HEK293 (cell line): Measurements from ENCODE around the gene DZIP1L.

Source experiments
- CTCF ChIA-PET: fragments of 350-600 bp; formaldehyde crosslinking; extraction: SDS; loops from one replicate; lab custom pipeline; 2021; ENCODE audit warnings: antibody characterized with exemption; lab: Yijun Ruan, JAX
- POLR2A ChIA-PET: fragments of 300-600 bp; formaldehyde crosslinking; extraction: SDS; loops from one replicate; lab custom pipeline; 2020; ENCODE audit warnings: antibody characterized with exemption, inconsistent platforms; lab: Yijun Ruan, JAX
- H3K27ac ChIP-seq: fragments of 200-500 bp; sonication (Bioruptor generic); 2 replicates; pipeline ENCODE4 v1.5.1; 2014; ENCODE audit warnings: low read depth, low read length, control low read depth, inconsistent platforms; ENCODE audit errors: extremely low read depth
- H3K36me3 ChIP-seq, 2 experiments: fragments of 200-500 bp in 1 of 2; sonication (Bioruptor generic) in 1 of 2; 1 replicate in 1 of 2; 2 replicates in 1 of 2; pipeline ENCODE4 v1.5.1; 2014 to 2017; ENCODE audit warnings: inconsistent platforms in 2 of 2, low read length in 2 of 2; ENCODE audit not compliant: control insufficient read depth in 2 of 2, insufficient read depth in 1 of 2
- H3K4me1 ChIP-seq: fragments of 200-500 bp; sonication (Bioruptor generic); 2 replicates; pipeline ENCODE4 v1.5.1; 2014; ENCODE audit warnings: mild to moderate bottlenecking, low read length, inconsistent platforms; ENCODE audit not compliant: control insufficient read depth, insufficient read depth
- H3K4me3 ChIP-seq: 2 replicates; pipeline ENCODE4 v1.5.1; 2011; ENCODE audit warnings: low read depth, mild to moderate bottlenecking, control low read depth, low read length, moderate library complexity
- H3K9me3 ChIP-seq: fragments of 200-500 bp; sonication (Bioruptor generic); 2 replicates; pipeline ENCODE4 v1.5.1; 2014; ENCODE audit warnings: low read depth, low read length, inconsistent platforms; ENCODE audit not compliant: control insufficient read depth, insufficient read depth
- GLI2 ChIP-seq: fragments of 450-650 bp; formaldehyde crosslinking; IDR thresholded peaks from 2 replicates; pipeline ENCODE4; 2017; ENCODE audit warnings: missing biosample characterization, missing genetic modification characterization, low read depth, borderline replicate concordance
- HOXC10 ChIP-seq: sonication (generic); formaldehyde crosslinking; IDR thresholded peaks from 2 replicates; pipeline ENCODE4 v1.8.1; 2023; ENCODE audit warnings: mild to moderate bottlenecking, missing genetic modification reagents
- KLF10 ChIP-seq: fragments of 450-650 bp; IDR thresholded peaks from 2 replicates; pipeline ENCODE4 v1.5.1; 2018; ENCODE audit warnings: missing biosample characterization, mild to moderate bottlenecking, missing genetic modification characterization
- KLF8 ChIP-seq: fragments of 450-650 bp; formaldehyde crosslinking; IDR thresholded peaks from 2 replicates; pipeline ENCODE4 v1.5.1; 2016; ENCODE audit warnings: missing biosample characterization, missing genetic modification characterization
- REPIN1 ChIP-seq: fragments of 450-650 bp; formaldehyde crosslinking; IDR thresholded peaks from 2 replicates; pipeline ENCODE4 v1.5.1; 2017; ENCODE audit warnings: missing biosample characterization, missing genetic modification characterization, low read depth
- REST ChIP-seq: fragments of 450-650 bp; formaldehyde crosslinking; IDR thresholded peaks from 2 replicates; pipeline ENCODE4 v1.5.1; 2016; ENCODE audit warnings: missing biosample characterization, missing genetic modification characterization
- SP7 ChIP-seq: fragments of 450-650 bp; formaldehyde crosslinking; IDR thresholded peaks from 2 replicates; pipeline ENCODE4 v1.5.1; 2016; ENCODE audit warnings: missing biosample characterization, missing genetic modification characterization
- YY2 ChIP-seq: fragments of 450-650 bp; formaldehyde crosslinking; IDR thresholded peaks from 2 replicates; pipeline ENCODE4 v1.5.1; 2016; ENCODE audit warnings: missing biosample characterization, missing genetic modification characterization
- ZEB2 ChIP-seq: fragments of 450-650 bp; formaldehyde crosslinking; IDR thresholded peaks from 2 replicates; pipeline ENCODE4 v1.5.1; 2016; ENCODE audit warnings: missing biosample characterization, missing genetic modification characterization
- ZFHX2 ChIP-seq: fragments of 450-650 bp; formaldehyde crosslinking; conservative IDR thresholded peaks from 2 replicates; pipeline ENCODE4 v1.5.1; 2016; ENCODE audit warnings: missing biosample characterization, missing genetic modification characterization
- ZFP41 ChIP-seq: fragments of 450-650 bp; formaldehyde crosslinking; IDR thresholded peaks from 2 replicates; pipeline ENCODE4 v1.5.1; 2016; ENCODE audit warnings: missing biosample characterization, missing genetic modification characterization, borderline replicate concordance
- ZNF138 ChIP-seq: fragments of 450-650 bp; formaldehyde crosslinking; IDR thresholded peaks from 2 replicates; pipeline ENCODE4 v1.5.1; 2016; ENCODE audit warnings: missing biosample characterization, missing genetic modification characterization, borderline replicate concordance
- ZNF140 ChIP-seq: fragments of 450-650 bp; formaldehyde crosslinking; IDR thresholded peaks from 2 replicates; pipeline ENCODE4 v1.5.1; 2016; ENCODE audit warnings: missing biosample characterization, missing genetic modification characterization
- ZNF16 ChIP-seq: fragments of 450-650 bp; formaldehyde crosslinking; IDR thresholded peaks from 2 replicates; pipeline ENCODE4 v1.5.1; 2016; ENCODE audit warnings: low read depth, missing biosample characterization, missing genetic modification characterization
- ZNF2 ChIP-seq: fragments of 450-650 bp; formaldehyde crosslinking; IDR thresholded peaks from 2 replicates; pipeline ENCODE4 v1.5.1; 2016; ENCODE audit warnings: missing biosample characterization, missing genetic modification characterization
- ZNF311 ChIP-seq: fragments of 450-650 bp; formaldehyde crosslinking; IDR thresholded peaks from 2 replicates; pipeline ENCODE4 v1.5.1; 2017; ENCODE audit warnings: missing biosample characterization, missing genetic modification characterization, borderline replicate concordance
- ZNF350 ChIP-seq: fragments of 450-650 bp; formaldehyde crosslinking; IDR thresholded peaks from 2 replicates; pipeline ENCODE4 v1.5.0; 2017; ENCODE audit warnings: missing biosample characterization, mild to moderate bottlenecking, missing genetic modification characterization
- ZNF366 ChIP-seq: fragments of 450-650 bp; formaldehyde crosslinking; conservative IDR thresholded peaks from 2 replicates; pipeline ENCODE4 v1.5.1; 2016; ENCODE audit warnings: missing biosample characterization, missing genetic modification characterization
- ZNF416 ChIP-seq: fragments of 450-650 bp; formaldehyde crosslinking; IDR thresholded peaks from 2 replicates; pipeline ENCODE4 v1.5.1; 2016; ENCODE audit warnings: missing biosample characterization, missing genetic modification characterization
- ZNF426 ChIP-seq: fragments of 450-650 bp; formaldehyde crosslinking; IDR thresholded peaks from 2 replicates; pipeline ENCODE4 v1.5.1; 2017; ENCODE audit warnings: missing biosample characterization, missing genetic modification characterization, mild to moderate bottlenecking, inconsistent platforms, moderate library complexity
- ZNF514 ChIP-seq: fragments of 450-650 bp; formaldehyde crosslinking; IDR thresholded peaks from 2 replicates; pipeline ENCODE4 v1.5.1; 2016; ENCODE audit warnings: missing biosample characterization, missing genetic modification characterization
- ZNF639 ChIP-seq: fragments of 450-650 bp; formaldehyde crosslinking; IDR thresholded peaks from 2 replicates; pipeline ENCODE4 v1.5.1; 2016; ENCODE audit warnings: missing biosample characterization, missing genetic modification characterization
- ZNF776 ChIP-seq: fragments of 450-650 bp; formaldehyde crosslinking; IDR thresholded peaks from 2 replicates; pipeline ENCODE4 v1.5.0; 2017; ENCODE audit warnings: missing biosample characterization, missing genetic modification characterization, borderline replicate concordance
- ZXDB ChIP-seq: fragments of 450-650 bp; formaldehyde crosslinking; IDR thresholded peaks from 2 replicates; pipeline ENCODE4 v1.5.1; 2016; ENCODE audit warnings: missing biosample characterization, missing genetic modification characterization
- TF ChIP-seq, protein P1 (sequence below): fragments of 450-650 bp; formaldehyde crosslinking; IDR thresholded peaks from 2 replicates; pipeline ENCODE4 v1.5.1; 2016; ENCODE audit warnings: missing biosample characterization, missing genetic modification characterization
- TF ChIP-seq, protein P2 (sequence below): fragments of 450-650 bp; formaldehyde crosslinking; IDR thresholded peaks from 2 replicates; pipeline ENCODE4 v1.5.1; 2017; ENCODE audit warnings: missing biosample characterization, missing genetic modification characterization

The DZIP1L gene

DNA sequence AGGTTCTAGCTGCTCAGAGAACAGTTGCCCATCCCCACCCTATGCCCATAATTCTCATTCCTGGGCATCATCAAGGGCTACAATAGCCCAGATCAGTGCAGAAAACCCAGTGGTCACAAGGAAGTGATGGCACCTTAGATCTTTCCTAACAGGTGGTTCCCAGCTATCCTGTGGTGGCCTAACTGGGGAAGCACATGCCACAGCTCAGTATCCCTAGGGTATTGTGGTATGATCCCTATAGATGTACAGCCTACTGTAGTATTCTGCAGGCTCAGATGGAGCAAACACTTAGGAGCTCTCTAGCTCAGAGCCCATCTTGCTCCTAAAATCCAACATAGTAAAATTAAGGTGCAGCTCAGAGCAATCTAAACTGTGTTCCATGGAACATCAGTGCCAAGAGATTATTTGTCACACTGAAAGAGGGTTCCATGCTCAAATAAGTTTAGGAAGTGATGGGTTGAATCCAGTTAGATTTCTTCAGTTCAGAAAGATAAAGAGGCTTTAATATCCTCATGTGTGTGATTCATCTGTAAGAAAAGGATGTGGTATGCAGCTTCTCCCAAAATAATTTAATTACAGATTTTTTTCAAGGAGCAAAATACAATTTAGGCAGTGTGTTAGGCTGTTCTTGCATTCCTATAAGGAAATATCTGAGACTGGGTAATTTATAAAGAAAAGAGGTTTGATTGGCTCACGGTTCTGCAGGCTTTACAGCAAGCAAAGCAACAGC lies 12.4 kb upstream of the DZIP1L start:
- Histone ChIP-seq H3K36me3 (no peaks in the 10 kb centered on the region), H3K27ac (no peak overlapping the region), H3K4me1 (no peaks in the 10 kb centered on the region), H3K9me3 (no peaks in the 10 kb centered on the region), H3K4me3 (no peak overlapping the region)
- CTCF ChIA-PET, result interaction anchor here (0.7 kb wide), 1 partner anchor 75 kb away, joined by 3 read pairs; no protein-coding TSS in a partner anchor
- TF ChIP-seq ZNF16 (tag by site-specific recombination), result no peak
- POLR2A ChIA-PET, result no interaction called here

DNA sequence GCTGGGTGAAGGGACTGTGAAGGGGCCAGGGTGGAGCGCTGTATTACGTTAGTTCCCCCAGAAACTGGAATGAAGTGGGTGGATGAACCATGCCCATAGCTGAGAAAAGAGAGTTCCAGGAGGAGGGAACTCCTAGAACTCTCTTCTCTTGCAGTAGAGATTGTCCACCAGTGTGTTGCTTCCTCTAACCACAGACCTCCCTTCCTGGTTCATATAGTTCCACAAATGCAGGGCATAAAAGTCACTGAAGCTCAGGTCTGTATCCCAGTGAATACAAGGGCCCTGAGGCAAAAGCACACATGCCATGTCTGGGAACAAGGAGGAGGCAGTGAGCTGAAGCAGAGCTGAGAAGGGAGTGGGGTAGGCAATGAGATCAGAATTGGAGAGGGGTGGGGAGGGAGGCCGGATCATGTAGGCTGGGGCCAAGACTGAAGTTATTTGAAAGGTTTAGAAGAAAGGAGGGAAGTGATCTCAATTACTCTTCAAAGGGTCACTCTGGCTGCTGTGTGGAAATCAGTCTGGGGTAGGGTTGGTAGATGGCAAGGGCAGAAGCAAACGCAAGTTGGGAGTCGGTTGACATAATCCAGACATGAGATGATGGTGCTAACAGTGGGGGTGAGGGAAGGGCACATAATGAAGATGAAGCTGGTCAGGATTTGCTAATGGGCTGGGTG lies 10.3 kb upstream of the DZIP1L start:
- Histone ChIP-seq H3K4me3 (no peak overlapping the region), H3K27ac (no peak overlapping the region)
- CTCF ChIA-PET, result interaction anchor here (0.5 to 0.7 kb wide), 2 partner anchors 48 to 185 kb away, joined by 5 to 6 read pairs; no protein-coding TSS in a partner anchor

More for the DNA sequence above, 10.3 kb upstream of the DZIP1L start:
- no peaks in the 10 kb centered on the region for H3K9me3 ChIP-seq
- peak; percentile 30; the same call in 1 of the 2 replicates for TF ChIP-seq ZFHX2 (tag by site-specific recombination)
- TF ChIP-seq KLF10 (tag by site-specific recombination), result no peak
- TF ChIP-seq REST (tag by site-specific recombination), result no peak
- TF ChIP-seq ZEB2 (tag by site-specific recombination), result no peak
- no peak for TF ChIP-seq ZFP41 (tag by site-specific recombination)
- TF ChIP-seq ZNF2 (tag by site-specific recombination), result no peak
- TF ChIP-seq ZNF776 (tag by site-specific recombination), result no peak
- TF ChIP-seq ZNF639, result no peak
- TF ChIP-seq SP7 (tag by site-specific recombination), result no peak
- no peak for TF ChIP-seq REPIN1 (tag by site-specific recombination)
- TF ChIP-seq KLF8, result no peak
- TF ChIP-seq, protein P1, sequence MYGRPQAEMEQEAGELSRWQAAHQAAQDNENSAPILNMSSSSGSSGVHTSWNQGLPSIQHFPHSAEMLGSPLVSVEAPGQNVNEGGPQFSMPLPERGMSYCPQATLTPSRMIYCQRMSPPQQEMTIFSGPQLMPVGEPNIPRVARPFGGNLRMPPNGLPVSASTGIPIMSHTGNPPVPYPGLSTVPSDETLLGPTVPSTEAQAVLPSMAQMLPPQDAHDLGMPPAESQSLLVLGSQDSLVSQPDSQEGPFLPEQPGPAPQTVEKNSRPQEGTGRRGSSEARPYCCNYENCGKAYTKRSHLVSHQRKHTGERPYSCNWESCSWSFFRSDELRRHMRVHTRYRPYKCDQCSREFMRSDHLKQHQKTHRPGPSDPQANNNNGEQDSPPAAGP (tag by site-specific recombination), result peak; percentile 52; the same call in 1 of the 2 replicates
- no peak for TF ChIP-seq ZNF426 (tag by site-specific recombination)
- no peak for TF ChIP-seq ZNF138 (tag by site-specific recombination)
- TF ChIP-seq ZNF140 (tag by site-specific recombination), result 0 out of 2 replicates have a peak, but pooled peaks have one; percentile 7
- TF ChIP-seq ZNF514 (tag by site-specific recombination), result no peak
- no peak for TF ChIP-seq ZNF416 (tag by site-specific recombination)
- TF ChIP-seq ZXDB, result no peak
- TF ChIP-seq YY2, result no peak
- no peak for TF ChIP-seq ZNF366 (tag by site-specific recombination)
- no peak for TF ChIP-seq ZNF350
- TF ChIP-seq HOXC10, result no peak
- TF ChIP-seq ZNF311 (tag by site-specific recombination), result no peak
- TF ChIP-seq, protein P2, sequence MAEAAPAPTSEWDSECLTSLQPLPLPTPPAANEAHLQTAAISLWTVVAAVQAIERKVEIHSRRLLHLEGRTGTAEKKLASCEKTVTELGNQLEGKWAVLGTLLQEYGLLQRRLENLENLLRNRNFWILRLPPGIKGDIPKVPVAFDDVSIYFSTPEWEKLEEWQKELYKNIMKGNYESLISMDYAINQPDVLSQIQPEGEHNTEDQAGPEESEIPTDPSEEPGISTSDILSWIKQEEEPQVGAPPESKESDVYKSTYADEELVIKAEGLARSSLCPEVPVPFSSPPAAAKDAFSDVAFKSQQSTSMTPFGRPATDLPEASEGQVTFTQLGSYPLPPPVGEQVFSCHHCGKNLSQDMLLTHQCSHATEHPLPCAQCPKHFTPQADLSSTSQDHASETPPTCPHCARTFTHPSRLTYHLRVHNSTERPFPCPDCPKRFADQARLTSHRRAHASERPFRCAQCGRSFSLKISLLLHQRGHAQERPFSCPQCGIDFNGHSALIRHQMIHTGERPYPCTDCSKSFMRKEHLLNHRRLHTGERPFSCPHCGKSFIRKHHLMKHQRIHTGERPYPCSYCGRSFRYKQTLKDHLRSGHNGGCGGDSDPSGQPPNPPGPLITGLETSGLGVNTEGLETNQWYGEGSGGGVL (tag by site-specific recombination), result peak; percentile 60
- no peak for TF ChIP-seq GLI2
- H3K36me3 ChIP-seq, result no peaks in the 10 kb centered on the region
- POLR2A ChIA-PET, result interaction anchor here (1.2 kb wide), 1 partner anchor 10 kb away, joined by 5 read pairs; the partner anchor contains the start of gene DZIP1L
- H3K4me1 ChIP-seq, result no peaks in the 10 kb centered on the region
